GM19397 (cell line): ENCODE measurements around the gene VIL1.
A peak's percentile ranks its signal among the peaks of the same experiment; 100 is the strongest.

Experiments
- ATAC-seq: cut with Tn5 transposase; IDR thresholded peaks from one replicate; pipeline ENCODE4 v1.9.1; 2021; ENCODE audit warnings: mild to moderate bottlenecking, moderate library complexity; ENCODE audit not compliant: unreplicated experiment

Gene VIL1

GRCh38 chr2:218394298-218395089 is 24.4 kb upstream of the VIL1 start:
- no peak for ATAC-seq

GRCh38 chr2:218395090-218395444 is 23.9 kb upstream of the VIL1 start:
- no peak for ATAC-seq

- ATAC-seq = no peak
Measured at GRCh38 chr2:218395456-218395825, 23.5 kb upstream of the VIL1 start.

- ATAC-seq = peak; percentile 48
Measured at GRCh38 chr2:218395826-218396687, 22.9 kb upstream of the VIL1 start.

GRCh38 chr2:218396688-218397462 is 22.0 kb upstream of the VIL1 start:
- ATAC-seq = no peak

GRCh38 chr2:218397463-218397819 is 21.5 kb upstream of the VIL1 start:
- no peak for ATAC-seq

- peak; percentile 6 for ATAC-seq
Measured at GRCh38 chr2:218397820-218398436, 21.0 kb upstream of the VIL1 start.

- ATAC-seq = peak; percentile 21
Measured at GRCh38 chr2:218398437-218399390, 20.2 kb upstream of the VIL1 start.

GRCh38 chr2:218399391-218400166 is 19.3 kb upstream of the VIL1 start, which contains the start of gene CTDSP1:
CTDSP1 (plus strand) TSS chr2:218399868; CDS start chr2:218400091, 223 bp downstream.
- ATAC-seq = peak; percentile 44

- ATAC-seq = no peak
Measured at GRCh38 chr2:218400167-218400929, 18.6 kb upstream of the VIL1 start.

- no peak for ATAC-seq
Measured at GRCh38 chr2:218400930-218401881, 17.7 kb upstream of the VIL1 start.

- ATAC-seq = no peak
Measured at GRCh38 chr2:218401890-218402289, 17.0 kb upstream of the VIL1 start.

- no peak for ATAC-seq
Measured at GRCh38 chr2:218402491-218402901, 16.4 kb upstream of the VIL1 start.

- ATAC-seq = no peak
Measured at GRCh38 chr2:218402911-218403411, 16.0 kb upstream of the VIL1 start.

- no peak for ATAC-seq
Measured at GRCh38 chr2:218403810-218404209, 15.1 kb upstream of the VIL1 start.

GRCh38 chr2:218404351-218405085 is 14.4 kb upstream of the VIL1 start:
- ATAC-seq = no peak
